Measurements from ENCODE around the gene PPP6R2. TPM values are rescaled to one million over a fixed set of nuclear protein-coding genes. Genes with fewer than 3 reads are reported as not detected.

PPP6R2 gene
- total and polyA plus RNA-seq, 7 donors, result 15.0 to 64.5 (median 40.7) TPM

DNA sequence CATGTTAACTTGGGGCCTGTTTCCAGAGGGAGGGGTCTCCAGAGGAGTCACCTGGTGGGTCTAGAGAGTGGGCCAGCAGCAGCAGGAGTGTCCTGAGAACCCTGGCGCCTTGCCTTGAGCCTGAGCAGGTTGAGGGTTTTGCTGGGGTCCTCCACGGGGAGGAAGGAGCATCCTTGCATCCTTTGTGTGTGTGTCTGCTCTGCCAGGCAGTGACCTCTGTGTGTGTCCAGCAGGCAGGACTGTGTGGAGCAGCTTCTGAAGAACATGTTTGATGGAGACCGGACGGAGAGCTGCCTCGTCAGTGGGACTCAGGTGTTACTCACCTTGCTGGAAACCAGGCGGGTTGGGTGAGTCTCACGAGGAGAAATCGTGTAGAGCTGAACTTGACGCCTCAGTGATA lies 76.0 kb downstream of the PPP6R2 start:
- intact Hi-C loops (cut with DNase I), result no loop called here
- no peaks in the 10 kb centered on the region for H3K27me3 ChIP-seq
- H3K4me1 ChIP-seq, result no peaks in the 10 kb centered on the region
- H3K4me3 ChIP-seq, result no peak overlapping the region
- H3K36me3 ChIP-seq, result peaks cover 51 to 97% (median 82%) of the 10 kb centered on the region in 4 donors
- 94 to 96% methylated on average over 9 of the region's 9 CpGs for WGBS, 2 donors
- TF ChIP-seq POLR2AphosphoS5 (IDR thresholded peaks at IDR 0.05), result no peak
- TF ChIP-seq, protein P1, sequence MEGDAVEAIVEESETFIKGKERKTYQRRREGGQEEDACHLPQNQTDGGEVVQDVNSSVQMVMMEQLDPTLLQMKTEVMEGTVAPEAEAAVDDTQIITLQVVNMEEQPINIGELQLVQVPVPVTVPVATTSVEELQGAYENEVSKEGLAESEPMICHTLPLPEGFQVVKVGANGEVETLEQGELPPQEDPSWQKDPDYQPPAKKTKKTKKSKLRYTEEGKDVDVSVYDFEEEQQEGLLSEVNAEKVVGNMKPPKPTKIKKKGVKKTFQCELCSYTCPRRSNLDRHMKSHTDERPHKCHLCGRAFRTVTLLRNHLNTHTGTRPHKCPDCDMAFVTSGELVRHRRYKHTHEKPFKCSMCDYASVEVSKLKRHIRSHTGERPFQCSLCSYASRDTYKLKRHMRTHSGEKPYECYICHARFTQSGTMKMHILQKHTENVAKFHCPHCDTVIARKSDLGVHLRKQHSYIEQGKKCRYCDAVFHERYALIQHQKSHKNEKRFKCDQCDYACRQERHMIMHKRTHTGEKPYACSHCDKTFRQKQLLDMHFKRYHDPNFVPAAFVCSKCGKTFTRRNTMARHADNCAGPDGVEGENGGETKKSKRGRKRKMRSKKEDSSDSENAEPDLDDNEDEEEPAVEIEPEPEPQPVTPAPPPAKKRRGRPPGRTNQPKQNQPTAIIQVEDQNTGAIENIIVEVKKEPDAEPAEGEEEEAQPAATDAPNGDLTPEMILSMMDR (IDR thresholded peaks at IDR 0.05), result no peak
- TF ChIP-seq EP300 (IDR thresholded peaks at IDR 0.05), result no peak
- no peak for TF ChIP-seq POLR2A (IDR thresholded peaks at IDR 0.05)
- no peaks in the 10 kb centered on the region for H3K9me3 ChIP-seq
- DNase-seq, result no peak
- no peak overlapping the region for H3K27ac ChIP-seq

DNA sequence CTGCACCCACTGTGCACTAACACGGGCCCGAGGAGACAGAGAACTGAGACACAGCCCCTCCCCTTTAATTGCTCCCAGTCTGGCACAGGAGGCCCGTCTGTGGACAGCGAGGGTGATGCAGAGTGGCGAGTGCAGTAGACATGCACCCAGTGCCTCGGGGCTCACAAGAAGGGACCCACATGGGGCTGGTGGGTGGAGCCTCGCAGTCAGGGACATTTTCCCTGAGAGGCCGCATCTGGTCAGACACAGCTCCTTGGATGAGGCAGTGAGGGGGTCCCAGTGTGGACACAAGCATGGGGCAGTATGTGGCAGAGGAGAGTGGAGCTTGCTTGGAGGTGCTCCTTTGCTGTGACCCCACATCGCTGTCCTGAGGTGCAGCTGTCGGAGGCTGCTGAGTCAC lies 76.9 kb downstream of the PPP6R2 start:
- H3K27ac ChIP-seq, result no peak overlapping the region
- DNase-seq, result no peak
- TF ChIP-seq, protein P1 (IDR thresholded peaks at IDR 0.05), result no peak
- TF ChIP-seq POLR2AphosphoS5 (IDR thresholded peaks at IDR 0.05), result no peak
- no peak for TF ChIP-seq EP300 (IDR thresholded peaks at IDR 0.05)
- TF ChIP-seq POLR2A (IDR thresholded peaks at IDR 0.05), result no peak
- H3K27me3 ChIP-seq, result no peaks in the 10 kb centered on the region
- H3K36me3 ChIP-seq, result peaks cover 42 to 95% (median 77%) of the 10 kb centered on the region in 4 donors
- no peaks in the 10 kb centered on the region for H3K9me3 ChIP-seq
- H3K4me1 ChIP-seq, result no peaks in the 10 kb centered on the region
- no peak overlapping the region for H3K4me3 ChIP-seq
- WGBS, 2 donors, result 91 to 93% methylated on average over 10 of the region's 10 CpGs
- intact Hi-C loops (cut with DNase I), result no loop called here

DNA sequence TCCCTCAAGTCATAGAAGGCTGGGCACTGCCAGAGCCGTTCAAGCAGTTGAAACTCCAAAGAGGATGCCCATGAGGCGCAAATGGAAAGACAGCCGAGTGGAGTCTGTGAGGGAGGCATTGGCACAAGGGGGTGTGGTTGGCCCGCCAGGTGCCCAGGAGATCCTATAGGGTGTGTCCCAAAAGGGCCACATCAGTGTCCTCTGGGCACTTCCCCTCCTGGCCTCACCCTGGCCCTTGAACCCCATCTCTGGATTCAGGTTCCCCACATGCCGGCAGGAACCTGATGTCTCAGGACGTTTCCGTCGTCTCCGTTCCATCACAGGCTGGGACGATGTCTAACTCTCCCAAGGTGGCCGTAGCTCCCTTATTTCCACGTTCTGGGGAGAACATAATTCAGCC lies 77.5 kb downstream of the PPP6R2 start:
- 93 to 94% methylated on average over 12 of the region's 12 CpGs for WGBS, 2 donors
- Histone ChIP-seq H3K36me3 (peaks cover 41 to 95% (median 77%) of the 10 kb centered on the region in 4 donors), H3K27me3 (no peaks in the 10 kb centered on the region), H3K4me1 (no peaks in the 10 kb centered on the region), H3K27ac (no peak overlapping the region), H3K9me3 (no peaks in the 10 kb centered on the region), H3K4me3 (no peak overlapping the region)
- TF ChIP-seq EP300 (IDR thresholded peaks at IDR 0.05) (no peak), POLR2A (IDR thresholded peaks at IDR 0.05) (no peak)
- no peak for DNase-seq
- intact Hi-C loops (cut with DNase I), result no loop called here

DNA sequence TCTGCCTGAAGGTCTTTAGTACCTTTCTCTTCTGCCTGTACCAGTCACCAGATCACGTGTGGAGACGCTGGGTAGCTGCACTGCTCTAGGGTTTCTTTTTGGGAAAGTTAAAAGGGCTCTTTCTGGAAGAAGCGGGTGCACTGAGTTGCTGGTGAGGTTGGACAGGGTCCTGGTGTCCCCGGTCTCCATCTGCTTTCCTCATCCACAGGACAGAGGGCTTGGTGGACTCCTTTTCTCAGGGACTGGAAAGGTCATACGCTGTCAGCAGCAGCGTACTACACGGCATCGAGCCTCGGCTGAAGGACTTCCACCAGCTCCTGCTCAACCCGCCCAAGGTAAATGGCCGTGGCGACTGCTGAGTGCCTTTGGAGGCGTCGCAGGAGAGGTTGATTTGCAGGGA lies 78.9 kb downstream of the PPP6R2 start:
- 97% methylated on average over 14 of the region's 14 CpGs for WGBS, 2 donors
- no peaks in the 10 kb centered on the region for H3K9me3 ChIP-seq
- intact Hi-C loops (cut with DNase I), result no loop called here
- H3K4me3 ChIP-seq, result no peak overlapping the region
- no peak for DNase-seq
- peaks cover 38 to 90% (median 62%) of the 10 kb centered on the region in 4 donors for H3K36me3 ChIP-seq
- TF ChIP-seq POLR2A (IDR thresholded peaks at IDR 0.05) (no peak), POLR2AphosphoS5 (IDR thresholded peaks at IDR 0.05) (no peak), EP300 (IDR thresholded peaks at IDR 0.05) (no peak)
- TF ChIP-seq, protein P1 (IDR thresholded peaks at IDR 0.05), result no peak
- no peaks in the 10 kb centered on the region for H3K27me3 ChIP-seq
- H3K27ac ChIP-seq, result no peak overlapping the region
- H3K4me1 ChIP-seq, result no peaks in the 10 kb centered on the region

DNA sequence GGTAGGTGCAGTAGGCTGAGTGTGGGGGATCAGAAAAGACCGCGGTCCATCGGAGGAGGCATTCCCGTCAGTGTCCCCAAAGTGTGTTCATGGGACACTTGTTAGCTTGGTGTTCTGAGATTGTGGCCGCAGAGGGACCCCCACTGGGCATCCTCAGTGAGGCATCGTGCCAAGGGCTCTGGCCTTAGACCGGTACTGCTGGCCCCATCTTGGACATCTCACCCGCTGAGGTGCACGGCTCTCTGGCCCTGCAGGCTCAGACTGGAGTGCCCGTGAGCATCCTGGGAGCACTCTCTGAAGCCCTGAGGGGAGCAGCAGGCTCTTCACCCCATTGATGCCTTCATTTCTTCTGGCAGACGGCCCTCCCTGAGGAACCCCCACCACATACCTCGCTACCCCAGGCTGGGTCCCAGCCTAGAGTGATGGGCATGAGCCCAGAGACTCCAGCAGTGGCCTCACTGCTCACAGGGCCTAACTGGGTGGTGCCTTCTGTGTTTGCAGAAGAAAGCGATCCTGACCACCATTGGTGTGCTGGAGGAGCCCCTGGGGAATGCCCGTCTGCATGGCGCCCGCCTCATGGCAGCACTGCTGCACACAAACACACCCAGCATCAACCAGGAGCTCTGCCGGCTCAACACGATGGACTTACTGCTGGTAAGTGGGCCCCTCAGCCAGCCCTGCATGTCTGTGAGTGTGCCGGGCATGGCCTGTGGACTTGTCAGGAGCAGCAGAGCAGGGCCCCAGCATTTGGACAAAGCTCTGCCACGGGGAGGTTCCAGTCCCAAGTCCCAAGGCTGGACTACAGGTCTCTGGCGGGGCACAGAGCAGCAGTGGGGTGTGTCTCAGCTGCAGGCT lies 80.1 kb downstream of the PPP6R2 start:
- no peak for DNase-seq
- Histone ChIP-seq H3K36me3 (peaks cover 30 to 88% (median 55%) of the 10 kb centered on the region in 4 donors), H3K27me3 (no peaks in the 10 kb centered on the region), H3K27ac (no peak overlapping the region), H3K9me3 (no peaks in the 10 kb centered on the region), H3K4me3 (no peak overlapping the region), H3K4me1 (no peaks in the 10 kb centered on the region)
- WGBS, 2 donors, result 96% methylated on average over 21 of the region's 21 CpGs
- intact Hi-C loops (cut with DNase I), result no loop called here
- TF ChIP-seq EP300 (IDR thresholded peaks at IDR 0.05) (no peak), POLR2AphosphoS5 (IDR thresholded peaks at IDR 0.05) (no peak), POLR2A (IDR thresholded peaks at IDR 0.05) (no peak)
- TF ChIP-seq, protein P1 (IDR thresholded peaks at IDR 0.05), result no peak
